HG03342 (cell line): Measurements from ENCODE around the gene MYCBPAP.

Experiments used
- ATAC-seq: cut with Tn5 transposase; IDR thresholded peaks from one replicate; pipeline ENCODE4 v1.9.1; 2021; ENCODE audit warnings: mild to moderate bottlenecking, moderate library complexity; ENCODE audit not compliant: unreplicated experiment

Gene MYCBPAP

DNA sequence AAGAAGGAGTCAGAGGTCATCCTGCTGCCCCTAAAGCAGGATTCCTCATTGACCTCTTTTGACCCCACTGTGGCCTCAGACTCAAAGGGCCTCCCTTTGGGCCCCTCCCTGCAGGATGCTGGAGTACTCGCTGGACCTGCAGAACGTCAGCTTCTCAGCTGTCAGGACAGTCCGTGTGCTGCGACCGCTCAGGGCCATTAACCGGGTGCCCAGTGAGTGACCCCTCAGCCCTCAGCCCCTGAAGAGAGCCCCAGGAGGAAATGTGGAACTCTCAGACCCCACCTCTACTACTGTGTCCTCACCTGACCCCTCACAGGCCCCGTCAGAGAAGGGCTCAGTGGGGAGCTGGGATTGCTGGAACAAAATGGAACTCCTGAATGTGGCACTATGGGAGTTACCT lies 61.4 kb downstream of the MYCBPAP start:
- no peak for ATAC-seq

- no peak for ATAC-seq
Observed at GRCh38 chr17:50570032-50570431, 61.8 kb downstream of the MYCBPAP start.

GRCh38 chr17:50570528-50570927 lies 62.3 kb downstream of the MYCBPAP start:
- ATAC-seq, result no peak

- ATAC-seq, result no peak
Observed at GRCh38 chr17:50571681-50572080, 63.4 kb downstream of the MYCBPAP start.

- no peak for ATAC-seq
Observed at GRCh38 chr17:50572541-50572940, 64.3 kb downstream of the MYCBPAP start.

- no peak for ATAC-seq
Observed at GRCh38 chr17:50573866-50574611, 65.8 kb downstream of the MYCBPAP start.

- ATAC-seq, result no peak
Observed at GRCh38 chr17:50575581-50576210, 67.5 kb downstream of the MYCBPAP start.

DNA sequence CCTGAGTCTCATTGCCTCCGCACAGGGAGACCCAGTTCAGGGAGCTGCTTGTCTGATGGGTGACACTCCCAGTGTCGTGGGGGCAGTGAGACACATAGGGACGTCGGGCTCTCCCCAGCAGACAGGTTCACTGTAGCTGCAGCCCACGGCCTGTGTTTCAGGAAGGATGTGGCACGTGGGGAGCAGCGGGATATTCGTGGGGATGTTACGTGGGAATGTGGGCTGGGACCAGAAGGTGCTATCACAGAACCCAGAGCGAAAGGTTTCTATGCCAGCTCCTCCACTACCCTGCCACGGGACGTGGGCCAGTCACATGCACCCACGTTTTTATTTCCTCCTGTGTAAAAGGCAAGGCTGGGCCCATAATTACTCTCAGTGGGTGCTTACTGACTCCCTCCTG lies 68.6 kb downstream of the MYCBPAP start:
- no peak for ATAC-seq

DNA sequence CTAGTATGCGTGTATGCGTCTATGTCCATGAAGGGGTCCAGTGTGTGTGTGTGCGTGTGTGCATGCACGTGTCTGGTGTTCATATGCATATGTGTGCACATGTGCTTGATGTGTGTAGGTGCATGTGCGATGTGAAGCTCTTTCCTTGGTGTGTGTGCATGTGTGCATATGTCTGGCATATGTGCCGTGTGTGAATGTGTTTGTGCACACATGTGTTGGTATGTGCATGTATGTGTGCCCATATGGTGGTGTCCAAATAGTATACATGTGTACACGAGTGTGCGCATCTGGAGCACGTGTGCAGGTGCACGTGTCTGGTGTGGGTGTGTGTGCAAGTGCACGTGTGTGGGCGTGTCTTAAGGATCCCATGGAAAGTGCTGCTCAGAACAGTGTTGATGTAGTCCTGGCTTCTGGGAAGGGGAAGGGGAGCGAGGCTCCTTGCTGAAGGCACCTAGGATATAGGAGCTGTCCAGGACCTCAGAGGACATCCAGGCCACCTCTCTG lies 69.3 kb downstream of the MYCBPAP start:
- ATAC-seq, result no peak

DNA sequence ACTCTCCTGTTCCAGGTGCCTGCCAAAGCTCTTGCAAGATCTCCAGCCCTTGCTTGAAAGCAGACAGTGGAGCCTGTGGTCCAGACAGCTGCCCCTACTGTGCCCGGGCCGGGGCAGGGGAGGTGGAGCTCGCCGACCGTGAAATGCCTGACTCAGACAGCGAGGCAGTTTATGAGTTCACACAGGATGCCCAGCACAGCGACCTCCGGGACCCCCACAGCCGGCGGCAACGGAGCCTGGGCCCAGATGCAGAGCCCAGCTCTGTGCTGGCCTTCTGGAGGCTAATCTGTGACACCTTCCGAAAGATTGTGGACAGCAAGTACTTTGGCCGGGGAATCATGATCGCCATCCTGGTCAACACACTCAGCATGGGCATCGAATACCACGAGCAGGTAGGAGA lies 69.9 kb downstream of the MYCBPAP start:
- ATAC-seq, result no peak

DNA sequence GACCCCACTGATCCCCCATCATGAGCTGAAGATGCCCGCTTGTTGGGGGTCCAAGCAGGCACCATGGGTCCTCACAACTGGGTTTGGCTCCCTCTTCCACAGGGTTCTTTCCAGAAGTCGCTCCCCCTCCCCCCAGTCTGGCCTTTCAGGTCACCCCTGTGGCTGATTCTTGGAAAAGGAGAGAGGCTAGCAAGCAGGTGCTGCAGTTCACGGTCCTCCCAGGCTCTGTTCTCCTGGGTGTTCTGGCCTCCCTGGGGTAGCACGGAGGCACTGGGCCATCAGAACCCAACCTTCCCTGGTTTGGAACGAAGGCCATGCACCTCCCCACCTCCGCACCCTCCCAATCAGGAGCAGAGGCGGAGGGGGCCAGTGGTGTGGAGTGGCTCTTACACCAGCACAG lies 71.2 kb downstream of the MYCBPAP start:
- no peak for ATAC-seq

- ATAC-seq, result no peak
Observed at GRCh38 chr17:50580646-50581045, 72.4 kb downstream of the MYCBPAP start.
